Smooth muscle cell (in vitro differentiated cells): ENCODE data around the gene CLSTN2. TPM values are rescaled to one million over a fixed set of nuclear protein-coding genes. Genes with fewer than 3 reads are reported as not detected.

Experiments
- DNase-seq: peaks from one replicate; lab custom pipeline; 2025; ENCODE audit not compliant: unreplicated experiment; lab: John Stamatoyannopoulos, UW
- H2AFZ ChIP-seq: fragments of 200-600 bp; sonication (generic); 2 replicates; pipeline ENCODE4 v1.6.0; 2016; ENCODE audit warnings: antibody characterized with exemption, low read depth, mild to moderate bottlenecking
- H3F3A ChIP-seq: fragments of 200-600 bp; sonication (generic); 2 replicates; pipeline ENCODE4 v1.6.0; 2017; ENCODE audit warnings: antibody characterized with exemption, low read depth
- H3K27ac ChIP-seq: fragments of 200-600 bp; sonication (generic); 2 replicates; pipeline ENCODE4 v1.5.1; 2016; ENCODE audit warnings: low read depth, mild to moderate bottlenecking
- H3K27me3 ChIP-seq: fragments of 200-600 bp; sonication (generic); 2 replicates; pipeline ENCODE4 v1.6.1; 2016; ENCODE audit warnings: low read depth, mild to moderate bottlenecking
- H3K36me3 ChIP-seq: fragments of 200-600 bp; sonication (generic); 2 replicates; pipeline ENCODE4 v1.5.1; 2016; ENCODE audit warnings: low read depth
- H3K4me1 ChIP-seq: fragments of 200-600 bp; sonication (generic); 2 replicates; pipeline ENCODE4 v1.5.1; 2016; ENCODE audit warnings: low read depth
- H3K4me2 ChIP-seq: fragments of 200-600 bp; sonication (generic); 2 replicates; pipeline ENCODE4 v1.6.0; 2016; ENCODE audit warnings: mild to moderate bottlenecking
- H3K4me3 ChIP-seq: fragments of 200-600 bp; sonication (generic); 2 replicates; pipeline ENCODE4 v1.5.1; 2016; ENCODE audit warnings: mild to moderate bottlenecking
- H3K79me2 ChIP-seq: fragments of 200-600 bp; sonication (generic); 2 replicates; pipeline ENCODE4 v1.6.0; 2016; ENCODE audit warnings: low read depth, mild to moderate bottlenecking
- H3K9ac ChIP-seq: fragments of 200-600 bp; sonication (generic); 2 replicates; pipeline ENCODE4 v1.6.0; 2016; ENCODE audit warnings: low read depth
- H3K9me3 ChIP-seq: fragments of 200-600 bp; sonication (generic); replicated peaks from 2 replicates; pipeline ENCODE4 v1.5.1; 2016; ENCODE audit warnings: low read depth
- H4K20me1 ChIP-seq: fragments of 200-600 bp; sonication (generic); 2 replicates; pipeline ENCODE4 v1.6.0; 2016; ENCODE audit warnings: low read depth
- WGBS: methylation state at CpG from one replicate; pipeline ENCODE4 v1.1.7; 2016; ENCODE audit warnings: low lambda C conversion rate; 5-methylcytosine and 5-hydroxymethylcytosine counted together
- polyA plus RNA-seq: library from polyadenylated mRNA; unstranded; fragments of >200 nt; fragmentation: Nextera tagmentation; extraction: Ambion mirVana; gene quantifications from 2 replicates; pipeline ENCODE4 v1.2.1, GENCODE V29; 2016
- total RNA-seq: library from RNA; depleted of rRNA; stranded (reverse); fragments of >200 nt; gene quantifications from 2 replicates; pipeline ENCODE4 v1.2.3, GENCODE V29; 2014
- TF ChIP-seq, protein P1 (sequence below): fragments of 200-600 bp; sonication (generic); IDR thresholded peaks from 2 replicates; pipeline ENCODE4 v1.5.1; 2017; ENCODE audit warnings: borderline replicate concordance, mild to moderate bottlenecking, antibody characterized with exemption; ENCODE audit not compliant: insufficient read depth, poor library complexity, severe bottlenecking

Gene CLSTN2
- total and polyA plus RNA-seq, 2 experiments from 2014 or later = 0.91 to 1.5 TPM

GRCh38 chr3:140397847-140398246, 462.9 kb downstream of the CLSTN2 start:
- Histone ChIP-seq H3K79me2 (no peaks in the 10 kb centered on the region), H3F3A (no peaks in the 10 kb centered on the region), H3K4me3 (no peak overlapping the region), H3K9me3 (no peaks in the 10 kb centered on the region), H4K20me1 (no peaks in the 10 kb centered on the region), H3K36me3 (no peaks in the 10 kb centered on the region), H3K4me1 (no peaks in the 10 kb centered on the region), H3K4me2 (no peak overlapping the region), H2AFZ (no peak overlapping the region), H3K27ac (no peak overlapping the region), H3K9ac (no peak overlapping the region), H3K27me3 (no peaks in the 10 kb centered on the region)
- no peak for DNase-seq
- TF ChIP-seq, protein P1, sequence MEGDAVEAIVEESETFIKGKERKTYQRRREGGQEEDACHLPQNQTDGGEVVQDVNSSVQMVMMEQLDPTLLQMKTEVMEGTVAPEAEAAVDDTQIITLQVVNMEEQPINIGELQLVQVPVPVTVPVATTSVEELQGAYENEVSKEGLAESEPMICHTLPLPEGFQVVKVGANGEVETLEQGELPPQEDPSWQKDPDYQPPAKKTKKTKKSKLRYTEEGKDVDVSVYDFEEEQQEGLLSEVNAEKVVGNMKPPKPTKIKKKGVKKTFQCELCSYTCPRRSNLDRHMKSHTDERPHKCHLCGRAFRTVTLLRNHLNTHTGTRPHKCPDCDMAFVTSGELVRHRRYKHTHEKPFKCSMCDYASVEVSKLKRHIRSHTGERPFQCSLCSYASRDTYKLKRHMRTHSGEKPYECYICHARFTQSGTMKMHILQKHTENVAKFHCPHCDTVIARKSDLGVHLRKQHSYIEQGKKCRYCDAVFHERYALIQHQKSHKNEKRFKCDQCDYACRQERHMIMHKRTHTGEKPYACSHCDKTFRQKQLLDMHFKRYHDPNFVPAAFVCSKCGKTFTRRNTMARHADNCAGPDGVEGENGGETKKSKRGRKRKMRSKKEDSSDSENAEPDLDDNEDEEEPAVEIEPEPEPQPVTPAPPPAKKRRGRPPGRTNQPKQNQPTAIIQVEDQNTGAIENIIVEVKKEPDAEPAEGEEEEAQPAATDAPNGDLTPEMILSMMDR = no peak

DNA sequence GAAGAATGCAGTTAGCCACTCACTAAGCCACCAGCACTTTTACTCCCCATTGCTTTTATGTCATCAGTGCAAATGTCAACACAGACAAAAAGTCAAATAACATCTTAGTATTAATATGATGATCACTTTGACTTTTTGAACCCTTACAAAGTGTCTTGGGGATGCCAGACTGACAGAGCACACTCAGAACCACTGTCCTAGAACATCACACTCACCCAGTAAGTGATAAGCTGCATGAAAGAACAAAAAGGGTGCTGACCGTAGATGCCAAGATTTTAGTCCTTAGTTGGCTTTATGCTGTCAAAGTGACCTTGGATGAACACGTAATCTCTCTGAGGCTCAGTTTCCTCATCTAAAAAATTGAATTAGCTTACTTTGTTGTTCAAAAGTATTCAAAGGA, 463.4 kb downstream of the CLSTN2 start:
- no peak overlapping the region for H2AFZ ChIP-seq
- H3K4me3 ChIP-seq = no peak overlapping the region
- no peak for DNase-seq
- H3F3A ChIP-seq = no peaks in the 10 kb centered on the region
- 94% methylated on average over 2 of the region's 2 CpGs for WGBS
- H3K9ac ChIP-seq = no peak overlapping the region
- H3K27me3 ChIP-seq = no peaks in the 10 kb centered on the region
- TF ChIP-seq, protein P1 = no peak
- no peak overlapping the region for H3K27ac ChIP-seq
- H3K36me3 ChIP-seq = no peaks in the 10 kb centered on the region
- H3K79me2 ChIP-seq = no peaks in the 10 kb centered on the region
- H3K4me2 ChIP-seq = no peak overlapping the region
- no peaks in the 10 kb centered on the region for H3K9me3 ChIP-seq
- H4K20me1 ChIP-seq = no peaks in the 10 kb centered on the region
- H3K4me1 ChIP-seq = no peaks in the 10 kb centered on the region

GRCh38 chr3:140399871-140400270, 464.9 kb downstream of the CLSTN2 start:
- Histone ChIP-seq H3K9ac (no peak overlapping the region), H4K20me1 (no peaks in the 10 kb centered on the region), H2AFZ (no peak overlapping the region), H3K36me3 (no peaks in the 10 kb centered on the region), H3K4me2 (no peak overlapping the region), H3K27ac (no peak overlapping the region), H3K4me1 (no peaks in the 10 kb centered on the region), H3K79me2 (no peaks in the 10 kb centered on the region), H3K4me3 (no peak overlapping the region), H3F3A (no peaks in the 10 kb centered on the region), H3K27me3 (no peaks in the 10 kb centered on the region), H3K9me3 (no peaks in the 10 kb centered on the region)
- WGBS = 68% methylated on average over 2 of the region's 2 CpGs
- TF ChIP-seq, protein P1 = no peak
- no peak for DNase-seq

DNA sequence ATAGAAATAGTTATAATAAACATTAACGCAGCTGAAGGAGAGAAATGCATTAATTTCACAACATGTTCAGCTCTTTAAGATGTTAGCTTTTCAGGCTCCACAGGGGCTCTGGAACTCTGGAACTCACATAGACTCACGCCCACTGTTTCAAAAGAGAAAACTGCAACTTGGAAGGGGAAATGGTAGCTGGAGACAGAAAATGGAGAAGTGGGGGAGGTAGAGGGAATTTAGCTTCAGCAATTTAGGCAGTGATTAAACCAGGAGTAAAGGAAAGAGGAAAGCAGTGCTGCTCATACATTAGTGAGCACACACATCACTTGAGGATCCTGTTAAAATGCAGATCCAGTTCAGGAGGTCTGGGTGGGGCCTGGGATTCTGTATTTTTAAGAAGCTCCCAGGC, 468.1 kb downstream of the CLSTN2 start:
- no peak for DNase-seq

More for the DNA sequence above, 468.1 kb downstream of the CLSTN2 start:
- 92% methylated on average over 2 of the region's 2 CpGs for WGBS
- no peaks in the 10 kb centered on the region for H3F3A ChIP-seq
- H3K4me1 ChIP-seq = no peaks in the 10 kb centered on the region
- H3K9me3 ChIP-seq = no peaks in the 10 kb centered on the region
- H4K20me1 ChIP-seq = no peaks in the 10 kb centered on the region
- H3K27ac ChIP-seq = no peak overlapping the region
- H3K4me3 ChIP-seq = no peak overlapping the region
- H3K9ac ChIP-seq = no peak overlapping the region
- no peaks in the 10 kb centered on the region for H3K79me2 ChIP-seq
- no peak overlapping the region for H3K4me2 ChIP-seq
- no peak overlapping the region for H2AFZ ChIP-seq
- no peaks in the 10 kb centered on the region for H3K27me3 ChIP-seq
- TF ChIP-seq, protein P1 = no peak
- H3K36me3 ChIP-seq = no peaks in the 10 kb centered on the region
